ENCODE data around the gene STX10.
A peak's percentile ranks its signal among the peaks of the same experiment; 100 is the strongest.

The STX10 gene

DNA sequence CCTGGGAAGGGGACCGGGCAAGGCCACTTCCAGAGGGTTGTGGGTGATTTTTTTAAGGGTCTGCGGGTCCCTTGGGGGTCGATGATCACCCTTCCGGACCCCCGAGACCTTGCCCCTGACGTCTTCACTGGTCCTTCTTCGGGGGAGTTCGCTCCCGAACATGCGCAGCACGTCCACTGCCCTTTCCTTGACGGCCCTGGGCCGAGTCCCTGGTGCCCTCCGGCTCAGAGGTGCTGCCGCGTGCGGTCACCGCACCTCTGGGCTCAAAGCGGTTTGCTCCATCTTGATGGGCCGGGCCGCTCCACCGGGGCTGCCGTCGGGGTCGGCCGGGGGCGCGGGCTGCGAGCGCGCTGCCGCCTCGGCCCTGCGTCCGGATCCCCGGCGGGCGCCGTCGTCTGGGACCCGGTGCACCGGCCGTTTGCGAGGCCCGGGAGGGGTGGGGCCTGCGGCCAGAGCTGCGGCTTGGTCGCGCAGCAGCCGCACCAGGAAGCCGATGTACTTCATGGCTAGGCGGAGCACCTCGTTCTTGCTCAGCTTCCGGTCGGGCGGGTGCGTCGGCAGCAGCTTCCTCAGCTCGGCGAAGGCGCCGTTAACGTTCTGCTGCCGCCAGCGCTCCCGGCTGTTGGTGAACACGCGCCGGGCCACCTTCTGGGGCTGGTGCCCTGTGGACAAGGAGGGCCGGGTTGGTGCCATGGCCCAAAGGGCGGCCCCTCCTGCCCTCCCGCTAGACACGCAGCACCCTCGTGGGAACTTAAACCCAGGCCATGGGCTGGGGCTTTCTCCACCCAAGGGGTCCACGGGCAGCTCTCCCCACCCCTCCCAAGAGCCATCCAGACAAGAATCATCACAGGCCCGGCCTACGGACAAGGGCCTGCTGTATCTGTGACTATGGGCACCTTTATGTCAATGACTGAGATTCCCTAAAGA lies 50.8 kb downstream of the STX10 start:
- no peak for DNase-seq (ENCODE audit: low read depth)
- TF ChIP-seq CTCF (IDR thresholded peaks at IDR 0.05; ENCODE audit: low read depth, low read length, missing control alignments) = no peak
- H3K4me3 ChIP-seq (ENCODE audit: low read depth, low read length) = peak overlapping the region; percentile 39

- TF ChIP-seq CTCF (IDR thresholded peaks at IDR 0.05; ENCODE audit: low read depth, low read length, missing control alignments) = no peak
- H3K4me3 ChIP-seq (ENCODE audit: low read depth, low read length) = no peak overlapping the region; the same call in 1 of the 2 replicates
- DNase-seq (ENCODE audit: low read depth) = no peak
Measured at GRCh38 chr19:13098277-13099072, 51.7 kb downstream of the STX10 start.

GRCh38 chr19:13097463-13098258 lies 52.5 kb downstream of the STX10 start:
- H3K4me3 ChIP-seq (ENCODE audit: low read depth, low read length) = no peak overlapping the region
- no peak for DNase-seq (ENCODE audit: low read depth)
- no peak for TF ChIP-seq CTCF (IDR thresholded peaks at IDR 0.05; ENCODE audit: low read depth, low read length, missing control alignments)

- TF ChIP-seq CTCF (IDR thresholded peaks at IDR 0.05; ENCODE audit: low read depth, low read length, missing control alignments) = no peak
- no peak for DNase-seq (ENCODE audit: low read depth)
- no peak overlapping the region for H3K4me3 ChIP-seq (ENCODE audit: low read depth, low read length)
Measured at GRCh38 chr19:13097033-13097462, 53.1 kb downstream of the STX10 start.

- DNase-seq (ENCODE audit: low read depth) = no peak
- TF ChIP-seq CTCF (IDR thresholded peaks at IDR 0.05; ENCODE audit: low read depth, low read length, missing control alignments) = peak; percentile 27
- no peak overlapping the region for H3K4me3 ChIP-seq (ENCODE audit: low read depth, low read length)
Measured at GRCh38 chr19:13095934-13096927, 53.9 kb downstream of the STX10 start.

All from GM12864 (cell line).